Measurements from ENCODE around the gene CHMP1B.

GRCh38 chr18:11882636-11883035, 31.4 kb downstream of the CHMP1B start:
- no peak for TF ChIP-seq EZH2 (IDR thresholded peaks at IDR 0.05; ENCODE audit: low read length, missing control alignments)
- TF ChIP-seq CTCF (conservative IDR thresholded peaks at IDR 0.05 in 1 of 2, IDR thresholded peaks at IDR 0.05 in 1 of 2; ENCODE audit: low read depth in 1 of 2, low read length in 2 of 2) = no peak
